GM11168 (cell line): ENCODE data around the gene TUBGCP3.
"Not testable (repeated sequence)": the region's sequence is repeated elsewhere in the genome, so short reads cannot be mapped to it uniquely, and the experiment has no call there.

Source experiments
- in situ Hi-C: fragments of 300-500 bp; cut with MboI; formaldehyde crosslinking; loops from one replicate; pipeline ENCODE4 v1.12.0; 2022; ENCODE audit warnings: low sequenced_read_pairs; ENCODE audit not compliant: unreplicated experiment

Gene TUBGCP3

DNA sequence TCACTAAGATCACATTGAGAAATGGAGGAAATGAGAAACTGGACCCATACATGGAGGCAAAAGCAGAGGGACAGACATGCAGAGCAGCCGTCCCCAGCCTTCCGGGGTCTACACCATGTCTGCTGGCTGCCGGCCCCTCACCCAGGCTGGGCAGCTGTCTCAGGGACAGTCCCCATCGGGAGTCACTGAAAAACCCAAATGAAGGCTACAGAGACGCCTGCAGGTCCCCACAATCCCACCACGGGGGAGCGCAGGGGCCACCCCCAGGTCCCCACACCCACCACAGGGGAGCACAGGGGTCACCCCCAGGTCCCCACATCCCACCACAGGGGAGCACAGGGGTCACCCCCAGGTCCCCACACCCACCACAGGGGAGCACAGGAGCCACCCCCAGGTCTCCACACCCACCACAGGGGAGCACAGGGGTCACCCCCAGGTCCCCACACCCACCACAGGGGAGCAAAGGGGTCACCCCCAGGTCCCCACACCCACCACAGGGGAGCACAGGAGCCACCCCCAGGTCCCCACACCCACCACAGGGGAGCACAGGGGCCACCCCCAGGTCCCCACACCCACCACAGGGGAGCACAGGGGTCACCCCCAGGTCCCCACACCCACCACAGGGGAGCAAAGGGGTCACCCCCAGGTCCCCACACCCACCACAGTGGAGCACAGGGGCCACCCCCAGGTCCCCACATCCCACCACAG, 99.5 kb downstream of the TUBGCP3 start:
- in situ Hi-C loops = not testable (repeated sequence)

- in situ Hi-C loops = no loop called here
Observed at GRCh38 chr13:112487127-112487517, 100.8 kb downstream of the TUBGCP3 start.

GRCh38 chr13:112486386-112487126, 101.4 kb downstream of the TUBGCP3 start:
- in situ Hi-C loops = no loop called here

DNA sequence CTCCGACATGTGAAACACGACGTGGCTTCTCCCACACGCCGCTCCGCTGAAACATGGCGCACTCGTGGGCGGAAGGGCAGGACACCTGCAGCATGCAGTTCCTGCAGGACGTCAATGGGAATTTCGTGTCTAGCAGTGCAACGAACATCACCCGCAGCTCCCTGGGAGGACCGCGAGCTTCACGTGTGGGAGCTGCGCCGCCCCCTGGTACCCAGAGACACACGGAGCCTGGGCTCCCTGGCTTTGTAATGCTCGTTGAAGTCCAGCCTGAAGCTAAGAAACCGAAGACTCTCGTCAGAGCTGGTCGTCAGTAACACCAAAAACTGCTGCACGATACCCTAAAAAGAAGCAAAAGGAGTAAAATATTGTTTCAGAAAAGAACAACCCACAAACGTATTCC, 102.1 kb downstream of the TUBGCP3 start:
- in situ Hi-C loops = not testable (repeated sequence)

GRCh38 chr13:112483299-112483698, 104.7 kb downstream of the TUBGCP3 start:
- in situ Hi-C loops = no loop called here

DNA sequence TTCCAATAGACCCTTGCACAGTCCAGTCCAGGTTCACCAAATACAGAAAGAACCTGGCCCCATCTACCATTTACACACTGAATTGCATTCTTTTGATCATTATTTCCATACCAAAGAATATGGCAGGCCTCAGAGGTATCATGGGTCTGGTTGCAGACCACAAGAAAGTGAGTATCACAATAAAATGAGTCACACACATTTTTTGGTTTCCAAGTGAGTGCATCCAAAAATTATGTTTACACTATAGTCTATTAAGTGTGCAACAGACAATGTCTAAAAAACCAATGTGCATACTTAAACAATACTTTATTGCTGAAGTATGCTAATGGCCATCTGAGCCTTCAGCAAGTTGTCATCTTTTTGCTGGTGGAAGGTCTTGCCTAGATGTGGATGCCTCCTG, 106.5 kb downstream of the TUBGCP3 start:
- in situ Hi-C loops = no loop called here

DNA sequence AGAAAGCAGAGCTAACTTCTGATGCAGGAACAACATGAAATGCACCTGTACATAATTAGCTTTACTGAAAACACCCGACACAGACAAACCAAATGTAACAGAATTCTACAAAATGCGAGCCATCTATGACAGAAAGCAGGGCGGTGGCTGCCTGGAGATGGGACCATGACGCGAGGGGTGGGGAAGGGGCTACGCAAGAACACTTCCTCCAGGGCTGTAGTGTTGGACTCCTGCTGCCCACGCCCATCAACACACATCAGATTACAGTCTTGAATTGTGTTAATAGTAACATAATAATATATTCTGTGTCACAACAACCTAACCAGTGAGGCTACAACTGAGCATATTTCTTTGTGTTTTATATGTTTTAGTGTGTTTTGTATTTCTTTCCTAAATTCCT, 108.6 kb downstream of the TUBGCP3 start:
- in situ Hi-C loops = no loop called here

DNA sequence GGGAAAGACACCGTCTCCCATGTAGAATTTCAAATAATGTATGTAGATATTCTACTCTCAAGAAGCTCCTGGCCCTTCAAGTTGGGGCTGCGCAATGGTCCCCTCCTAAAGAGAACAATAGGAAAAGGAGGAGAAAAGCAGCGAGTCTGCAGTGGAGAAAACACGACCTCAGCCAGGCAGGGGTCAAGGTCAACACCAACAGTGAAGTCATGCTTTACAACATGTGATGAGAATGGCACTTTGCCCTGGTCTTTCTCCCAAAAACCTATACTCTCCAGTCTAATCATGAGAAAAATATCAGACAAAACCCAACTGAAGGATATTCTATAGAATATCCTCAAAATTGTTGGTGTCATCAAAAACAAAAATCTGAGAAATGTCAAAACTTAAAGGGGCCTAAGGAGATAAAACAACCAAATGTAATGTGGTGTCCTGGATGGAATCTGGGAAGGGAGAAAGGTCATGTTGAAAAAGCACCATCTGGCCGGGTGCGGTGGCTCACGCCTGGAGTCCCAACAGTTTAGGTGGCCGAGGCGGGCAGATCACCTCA, 110.8 kb downstream of the TUBGCP3 start:
- in situ Hi-C loops = no loop called here

DNA sequence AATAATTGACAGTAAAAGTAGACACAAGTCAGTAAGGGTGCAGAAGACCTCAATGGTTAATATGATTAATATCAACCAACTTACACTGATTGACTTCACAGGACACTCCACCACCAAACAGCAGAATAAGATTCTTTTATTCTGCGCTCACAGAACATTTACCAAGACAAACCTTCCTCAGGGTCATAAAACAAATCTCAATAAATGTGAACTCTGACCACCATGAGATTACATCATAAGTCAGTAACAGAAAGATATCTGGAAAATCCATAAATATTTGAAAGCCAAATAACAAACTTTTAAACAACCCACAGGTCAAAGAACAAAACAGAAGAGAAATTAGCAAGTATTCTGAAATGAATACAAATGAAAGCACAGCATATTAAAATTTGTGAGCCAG, 112.1 kb downstream of the TUBGCP3 start:
- in situ Hi-C loops = no loop called here

GRCh38 chr13:112474869-112475268, 113.1 kb downstream of the TUBGCP3 start:
- in situ Hi-C loops = no loop called here

- in situ Hi-C loops = no loop called here
Observed at GRCh38 chr13:112473818-112474217, 114.1 kb downstream of the TUBGCP3 start.

DNA sequence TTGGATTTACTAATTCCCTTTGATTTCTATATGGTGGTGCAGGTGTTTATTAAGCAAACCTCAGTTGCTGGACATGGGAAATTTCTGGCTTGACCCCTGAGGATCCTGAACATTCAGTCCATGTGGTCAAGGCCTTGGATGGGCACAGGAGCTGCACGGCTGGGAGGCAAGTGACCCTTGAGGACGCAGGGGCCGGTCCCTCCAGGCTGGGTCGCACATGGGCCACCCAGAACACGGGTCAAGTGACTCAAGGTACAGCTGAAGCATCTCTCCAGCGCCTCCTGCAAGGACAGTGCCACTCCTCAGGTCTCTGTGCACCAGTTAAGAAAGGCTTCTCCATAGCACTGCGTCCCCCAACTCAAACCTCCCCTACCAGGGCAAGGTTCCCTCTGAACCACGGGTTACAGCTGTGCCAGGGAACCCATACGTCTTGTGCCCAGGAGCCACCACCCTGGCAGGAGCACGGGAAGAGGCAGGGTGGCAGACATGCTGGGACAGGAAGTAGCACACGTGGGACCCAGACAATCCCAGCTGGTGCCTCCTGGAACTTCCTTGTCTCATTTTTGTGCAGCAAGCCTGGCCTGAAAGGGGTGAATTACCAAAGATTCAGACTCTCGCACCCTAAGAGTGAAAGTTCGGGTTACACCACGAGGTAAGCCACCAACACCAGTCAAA, 118.7 kb downstream of the TUBGCP3 start:
- in situ Hi-C loops = no loop called here

DNA sequence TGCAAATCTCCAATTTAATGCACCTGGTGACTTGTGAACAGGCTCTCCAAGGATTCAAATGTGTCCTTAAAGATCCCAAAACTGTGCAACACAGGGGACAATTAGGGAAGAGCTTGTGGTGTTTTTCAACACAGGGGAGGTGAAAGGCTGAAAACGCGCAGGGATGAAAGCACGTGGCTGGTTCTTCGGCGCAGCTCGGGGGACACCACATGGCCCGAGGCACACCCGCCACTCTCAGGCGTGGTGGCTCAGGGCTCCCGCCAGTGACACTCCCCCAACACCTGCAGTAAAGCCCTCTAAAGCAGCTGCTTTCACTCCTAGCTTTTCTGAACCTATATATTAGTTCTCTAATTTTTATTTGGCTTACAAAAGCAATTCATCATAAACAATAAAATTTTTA, 119.9 kb downstream of the TUBGCP3 start:
- in situ Hi-C loops = no loop called here

DNA sequence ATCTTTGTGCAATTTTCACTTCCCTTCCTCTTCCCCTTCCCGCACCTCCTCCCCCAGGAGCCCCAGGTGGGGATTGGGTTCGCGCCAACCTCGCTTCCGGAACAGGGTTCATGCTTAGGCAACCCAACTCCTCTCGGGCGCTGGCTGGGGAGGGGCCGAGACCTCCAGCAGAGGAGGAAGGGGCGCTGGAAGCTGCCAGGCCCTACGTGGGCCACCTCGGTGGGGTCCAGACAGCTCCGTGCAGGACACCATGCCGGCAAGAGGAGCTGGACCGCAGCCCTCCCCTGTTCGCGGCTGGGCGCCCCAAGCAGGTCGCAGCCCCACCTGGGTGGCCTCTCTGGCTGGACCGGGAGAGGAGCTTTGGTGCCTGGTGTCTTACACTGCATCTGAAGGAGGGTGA, 120.7 kb downstream of the TUBGCP3 start:
- in situ Hi-C loops = no loop called here

GRCh38 chr13:112466132-112467058, 121.6 kb downstream of the TUBGCP3 start:
- in situ Hi-C loops = no loop called here

GRCh38 chr13:112465251-112466131, 122.5 kb downstream of the TUBGCP3 start:
- in situ Hi-C loops = no loop called here

GRCh38 chr13:112464720-112465119, 123.2 kb downstream of the TUBGCP3 start:
- in situ Hi-C loops = no loop called here

DNA sequence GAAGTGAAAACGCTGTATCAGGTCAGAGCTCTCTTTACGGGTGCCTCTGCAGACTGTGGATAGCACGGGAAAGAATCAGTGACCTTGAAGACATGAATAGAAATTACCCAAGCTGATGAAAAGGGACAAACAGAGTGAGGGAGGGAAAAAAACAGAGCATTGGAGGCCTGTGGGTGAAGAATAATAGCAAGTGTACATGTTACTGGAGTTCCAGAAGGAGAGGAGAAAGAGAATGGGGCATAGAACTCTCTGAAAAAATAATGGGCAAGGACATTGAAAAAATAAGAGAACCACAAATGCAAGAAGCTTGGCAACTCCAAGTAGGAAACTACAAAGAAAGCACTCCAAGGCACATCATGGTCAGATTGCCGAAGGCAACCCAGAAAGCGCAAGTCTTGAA, 125.5 kb downstream of the TUBGCP3 start:
- in situ Hi-C loops = no loop called here

DNA sequence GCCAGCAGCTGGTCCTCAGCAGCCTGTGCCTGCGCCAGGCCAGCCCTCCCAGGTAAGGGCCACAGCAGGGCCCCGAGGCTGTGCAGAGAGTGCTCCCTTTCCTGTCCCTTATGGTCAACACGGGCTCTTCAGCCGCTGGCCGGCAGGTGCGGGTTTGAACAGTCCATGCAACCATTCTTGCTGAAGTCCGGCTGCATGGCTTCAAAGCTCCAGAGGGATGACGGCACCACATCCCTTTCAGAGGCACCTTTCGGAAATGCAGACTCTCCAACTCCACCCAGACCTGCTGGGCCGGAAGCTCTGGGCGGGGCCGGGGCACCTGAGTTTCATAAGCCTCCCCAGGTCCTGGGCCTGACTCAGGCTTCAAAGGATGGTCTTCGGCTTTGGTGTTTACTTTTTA, 130.5 kb downstream of the TUBGCP3 start:
- in situ Hi-C loops = no loop called here
